Measurements from ENCODE around the gene TRIM40.
A peak's percentile ranks its signal among the peaks of the same experiment; 100 is the strongest.

TRIM40 gene

DNA sequence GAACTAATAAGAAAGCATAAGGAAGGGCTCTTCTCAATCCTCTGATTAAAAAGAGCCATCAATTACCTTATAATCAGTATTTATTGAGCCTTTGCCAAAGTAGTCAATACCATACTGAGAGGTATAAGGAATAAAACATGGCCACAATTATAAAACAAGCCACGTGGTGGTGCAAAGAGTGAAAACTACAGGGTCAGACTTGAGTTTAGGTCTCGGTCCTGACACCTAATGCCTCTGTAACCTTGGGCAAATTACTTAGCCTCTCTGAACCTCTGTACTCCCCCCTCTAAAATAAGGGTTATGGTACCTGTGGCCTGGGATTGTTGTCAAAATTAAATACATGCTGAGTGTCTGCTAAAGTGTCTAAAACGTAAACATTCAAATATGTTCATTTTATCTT lies 13.3 kb downstream of the TRIM40 start:
- DNase-seq (ENCODE audit: low read depth) = no peak

- DNase-seq (ENCODE audit: low read depth) = no peak
These were observed 14.1 kb downstream of the TRIM40 start for GRCh38 chr6:30149858-30150550.

DNA sequence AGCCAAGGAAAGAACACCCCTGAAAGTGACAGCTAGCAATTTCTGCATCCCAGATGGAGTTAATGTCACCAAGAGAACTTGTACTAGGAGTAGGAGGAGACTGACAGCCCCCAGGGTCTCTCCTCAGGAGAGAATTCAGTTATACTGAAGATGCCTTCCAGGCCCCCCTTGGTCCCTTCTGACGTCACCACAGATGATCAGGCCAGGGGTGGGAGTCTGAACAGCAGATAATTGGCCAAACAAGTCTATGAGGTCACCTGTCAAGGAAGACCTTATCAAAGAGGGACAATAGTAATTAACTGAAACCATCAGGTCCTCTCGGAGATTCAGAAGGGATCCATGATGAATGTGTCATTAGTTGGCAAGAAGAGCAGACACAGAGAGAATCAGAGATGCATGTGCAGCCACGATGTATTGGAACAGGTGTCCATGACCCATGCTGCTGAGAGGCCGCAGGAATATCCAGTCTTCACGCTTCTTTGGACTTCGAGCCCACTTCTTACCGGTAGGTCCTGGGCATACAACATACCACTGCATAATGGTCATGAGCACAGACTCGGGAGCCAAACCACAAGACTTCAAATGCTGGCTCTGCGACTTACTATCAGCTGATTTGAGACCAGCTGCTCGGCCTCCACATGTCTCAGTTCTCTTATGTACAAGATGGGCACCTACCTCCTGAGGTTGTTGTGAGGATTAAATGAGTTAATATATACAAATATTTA lies 14.9 kb downstream of the TRIM40 start:
- DNase-seq (ENCODE audit: low read depth) = no peak

DNA sequence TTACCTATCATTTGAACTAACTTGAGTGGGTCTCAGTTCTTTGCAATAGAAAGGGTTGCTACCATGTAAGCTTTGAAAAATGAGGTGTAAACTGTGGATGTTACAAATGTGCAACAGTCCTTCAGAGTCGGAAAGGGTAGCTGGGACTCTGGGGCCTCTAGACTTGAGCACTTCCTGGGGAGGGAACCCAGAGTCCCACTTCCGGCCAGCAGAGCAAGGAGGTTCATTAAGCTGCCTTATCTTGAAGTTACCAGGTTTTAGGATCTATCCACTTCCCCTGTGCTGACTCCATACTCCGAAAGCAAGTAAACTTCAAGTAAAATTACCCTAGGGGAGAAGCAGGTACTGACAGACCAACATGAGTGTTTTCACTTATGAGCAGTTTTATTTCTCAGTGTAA lies 15.6 kb downstream of the TRIM40 start:
- no peak for DNase-seq (ENCODE audit: low read depth)

DNA sequence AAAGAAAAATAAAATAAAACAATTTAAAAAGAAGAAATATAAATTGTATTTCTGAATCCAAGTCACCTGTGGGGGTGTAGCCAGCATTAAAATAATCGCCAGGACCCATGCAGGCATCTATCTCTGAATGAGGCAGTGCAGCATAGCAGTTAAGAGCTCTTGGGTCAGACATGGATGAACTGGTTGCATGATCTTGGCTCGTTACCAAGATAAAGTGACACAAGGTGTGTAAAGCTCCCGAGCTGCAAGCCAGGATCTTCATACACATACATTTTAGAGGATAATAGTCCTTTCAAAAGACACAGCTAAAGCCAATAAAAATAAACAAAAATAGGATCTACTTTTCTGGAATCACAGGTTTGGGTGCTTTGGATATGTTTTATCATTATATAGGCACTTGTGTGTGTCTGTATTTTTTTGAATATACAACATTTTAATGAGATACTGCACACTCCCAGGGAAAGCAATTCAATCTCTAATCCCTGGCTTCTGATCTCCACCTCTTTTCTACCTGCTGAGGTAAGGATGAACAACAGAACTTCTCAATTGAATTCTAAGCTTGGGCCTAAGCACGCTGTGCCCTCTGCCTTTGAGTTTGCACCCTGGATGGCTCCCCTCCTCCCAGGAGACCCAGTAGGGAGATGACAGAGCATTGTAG lies 16.2 kb downstream of the TRIM40 start:
- no peak for DNase-seq (ENCODE audit: low read depth)

DNA sequence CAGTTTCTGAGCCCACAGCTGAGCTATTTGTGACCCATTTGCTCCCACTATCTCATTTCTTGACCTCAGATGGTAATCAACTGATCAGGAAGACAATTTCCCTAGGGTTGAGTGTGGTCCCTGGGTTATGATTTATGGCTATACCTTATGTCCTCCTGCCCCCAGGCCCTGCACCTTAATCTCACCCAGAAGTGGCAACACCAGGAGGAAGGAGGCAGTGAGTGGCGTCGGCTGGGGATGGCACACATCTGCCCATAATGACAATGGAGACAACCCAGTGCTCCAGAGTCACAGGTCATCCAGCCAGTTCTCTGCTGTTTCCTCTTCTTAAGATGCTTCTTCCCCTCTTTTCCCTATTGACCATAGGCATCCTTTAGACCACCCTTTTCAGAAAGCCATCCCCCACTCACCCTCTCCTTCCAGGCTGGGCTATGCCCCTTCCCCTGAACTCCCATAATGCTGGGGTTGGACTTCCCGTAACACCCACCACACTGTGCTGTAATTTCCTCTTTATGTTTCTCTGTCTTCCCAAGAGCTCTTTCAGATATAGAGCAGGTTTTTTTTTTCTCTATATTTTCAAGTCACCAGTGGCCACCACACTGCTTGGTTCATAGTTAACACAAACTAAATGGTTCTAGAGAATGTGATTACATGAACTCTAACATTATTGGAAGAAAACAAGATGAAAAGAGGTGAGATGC lies 17.1 kb downstream of the TRIM40 start:
- no peak for DNase-seq (ENCODE audit: low read depth)

DNA sequence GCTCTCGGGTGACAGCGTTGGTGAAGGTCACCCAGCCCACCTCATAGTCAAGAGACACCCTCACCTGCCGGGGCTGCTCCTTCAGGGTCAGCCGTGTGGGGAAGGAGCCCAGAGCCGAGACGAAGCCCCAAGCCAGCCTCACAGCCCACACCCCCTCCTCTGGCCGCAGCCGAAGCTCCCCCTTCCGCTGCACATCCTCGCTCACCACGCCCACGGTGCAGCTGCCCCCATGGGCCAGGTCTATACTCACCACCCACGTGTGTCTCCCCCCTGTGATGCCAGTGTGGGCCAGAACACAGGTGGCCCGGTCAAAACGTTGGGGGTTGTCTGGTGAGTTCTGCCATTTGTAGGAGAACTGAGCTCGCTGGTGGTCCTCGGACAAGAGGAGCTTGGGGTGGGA lies 18.1 kb downstream of the TRIM40 start:
- no peak for DNase-seq (ENCODE audit: low read depth)

DNA sequence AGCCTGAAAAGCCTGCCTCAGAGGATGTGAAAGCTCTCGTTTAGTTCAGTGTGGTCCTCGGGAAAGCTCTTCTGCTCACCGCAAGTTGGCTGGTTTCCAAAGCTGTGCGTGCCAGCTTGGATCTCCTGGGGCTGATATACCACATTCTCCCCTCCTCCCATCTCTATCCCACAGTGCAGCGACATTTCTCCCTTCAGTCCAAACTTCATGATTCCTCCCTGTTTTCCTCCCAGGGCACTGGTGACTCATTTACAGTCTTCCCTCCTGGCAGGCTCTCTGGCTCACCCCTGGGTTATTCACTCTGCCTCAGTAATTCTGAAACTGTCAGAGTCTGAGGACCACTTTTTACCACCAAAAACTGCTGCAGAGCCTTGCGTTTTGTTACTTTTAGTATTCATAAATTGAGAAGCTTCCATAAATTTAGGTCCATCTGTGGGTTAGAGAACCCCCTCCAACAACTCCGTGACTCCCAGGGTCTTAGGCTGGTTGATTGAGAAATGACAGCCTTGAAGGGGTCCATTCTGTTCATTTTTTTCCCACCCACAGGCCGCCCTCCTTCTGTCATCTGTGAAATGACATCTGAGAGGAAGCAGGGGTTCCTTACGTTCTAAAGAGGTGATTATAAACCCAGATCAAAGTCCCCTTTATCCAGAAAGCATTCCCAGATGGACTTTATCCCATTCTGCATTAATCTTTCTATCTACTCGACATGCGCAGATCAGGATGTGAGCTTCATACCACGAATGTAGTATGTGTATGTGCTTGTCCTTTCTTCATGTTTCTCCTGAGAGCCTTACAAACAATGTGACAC lies 19.0 kb downstream of the TRIM40 start:
- DNase-seq (ENCODE audit: low read depth) = peak; percentile 86

DNA sequence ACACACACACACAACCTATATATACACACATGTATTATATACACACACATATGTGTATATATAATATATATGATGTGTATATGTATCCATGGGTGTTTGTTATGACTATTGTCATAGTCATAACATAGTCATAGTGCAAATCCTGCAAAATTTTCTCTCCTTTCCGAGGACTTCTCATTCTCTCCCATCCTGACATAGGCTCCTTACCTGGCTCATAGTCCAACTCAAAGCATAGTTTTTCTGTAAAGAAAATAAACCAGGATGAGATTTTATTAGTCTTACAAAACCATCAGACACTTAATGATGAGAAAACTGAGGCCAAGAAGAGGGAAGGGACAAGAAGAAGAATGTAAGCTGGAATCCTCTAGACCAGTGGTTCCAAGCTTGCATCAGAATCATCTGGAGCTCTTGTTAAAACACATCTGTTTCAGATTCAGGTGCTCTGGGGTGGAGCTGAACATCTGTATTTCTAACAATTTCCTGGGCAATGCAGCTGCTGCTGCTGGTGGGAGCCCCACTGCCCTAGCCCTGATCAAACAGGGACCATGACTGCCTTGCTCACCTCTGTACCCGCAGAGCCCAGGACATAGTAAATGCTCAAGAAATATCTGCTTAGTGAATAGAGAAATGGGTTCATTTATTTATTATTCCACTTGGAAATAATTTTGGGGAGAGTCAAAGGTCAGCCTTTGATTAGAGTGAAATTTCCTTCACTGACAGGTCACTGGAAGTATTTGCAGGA lies 19.8 kb downstream of the TRIM40 start:
- peak; percentile 45 for DNase-seq (ENCODE audit: low read depth)

GRCh38 chr6:30156262-30156599 lies 20.3 kb downstream of the TRIM40 start:
- DNase-seq (ENCODE audit: low read depth) = peak; percentile 55

- DNase-seq (ENCODE audit: low read depth) = no peak
These were observed 20.8 kb downstream of the TRIM40 start for GRCh38 chr6:30156774-30157173.

DNA sequence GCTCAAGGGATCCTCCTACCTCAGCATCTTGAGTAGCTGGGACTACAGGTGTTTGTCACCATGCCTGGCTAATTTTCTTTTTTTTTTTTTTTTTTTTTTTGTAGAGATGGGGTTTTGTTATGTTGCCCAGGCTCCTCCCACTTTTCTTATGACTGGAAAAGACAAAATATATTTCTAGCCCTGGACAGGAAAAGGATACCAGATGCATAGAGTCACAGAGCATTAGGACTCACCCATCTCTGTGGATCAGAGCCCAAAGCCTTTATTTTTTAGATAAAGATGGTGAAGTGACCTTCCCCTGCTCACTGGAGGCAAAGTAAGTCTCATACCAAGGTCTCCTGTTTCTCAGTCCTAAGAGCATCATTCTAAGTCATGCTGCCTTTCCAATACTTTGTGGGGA lies 21.6 kb downstream of the TRIM40 start:
- DNase-seq (ENCODE audit: low read depth) = no peak

GRCh38 chr6:30157999-30158398 lies 22.1 kb downstream of the TRIM40 start:
- DNase-seq (ENCODE audit: low read depth) = no peak

DNA sequence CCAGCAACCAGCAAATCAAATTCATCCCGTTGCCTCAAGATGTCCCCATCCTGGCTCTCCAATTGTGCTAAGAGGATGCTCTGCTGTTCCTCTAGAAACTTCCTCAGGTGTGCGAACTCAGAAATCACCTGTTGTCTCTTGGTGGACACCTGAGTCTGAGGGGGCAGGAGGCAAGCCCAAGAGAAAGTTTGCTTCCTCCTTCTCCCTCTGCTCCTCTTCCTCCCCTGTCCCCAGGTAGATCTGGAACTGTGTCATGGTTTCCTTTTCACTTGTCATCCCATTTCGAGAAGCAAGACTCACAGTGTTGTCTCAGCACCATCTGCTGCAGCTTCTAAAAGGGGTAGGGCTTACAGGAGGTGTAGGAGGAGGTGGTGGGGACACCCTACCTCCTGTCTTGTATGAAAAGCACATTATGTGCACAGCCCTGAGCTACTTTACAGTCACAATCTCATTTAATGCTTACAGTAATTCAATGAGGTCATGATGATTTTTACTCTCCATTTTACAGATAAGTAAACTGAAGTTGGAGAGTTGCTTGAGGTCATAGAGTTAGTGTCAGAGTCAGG lies 22.6 kb downstream of the TRIM40 start:
- DNase-seq (ENCODE audit: low read depth) = no peak

DNA sequence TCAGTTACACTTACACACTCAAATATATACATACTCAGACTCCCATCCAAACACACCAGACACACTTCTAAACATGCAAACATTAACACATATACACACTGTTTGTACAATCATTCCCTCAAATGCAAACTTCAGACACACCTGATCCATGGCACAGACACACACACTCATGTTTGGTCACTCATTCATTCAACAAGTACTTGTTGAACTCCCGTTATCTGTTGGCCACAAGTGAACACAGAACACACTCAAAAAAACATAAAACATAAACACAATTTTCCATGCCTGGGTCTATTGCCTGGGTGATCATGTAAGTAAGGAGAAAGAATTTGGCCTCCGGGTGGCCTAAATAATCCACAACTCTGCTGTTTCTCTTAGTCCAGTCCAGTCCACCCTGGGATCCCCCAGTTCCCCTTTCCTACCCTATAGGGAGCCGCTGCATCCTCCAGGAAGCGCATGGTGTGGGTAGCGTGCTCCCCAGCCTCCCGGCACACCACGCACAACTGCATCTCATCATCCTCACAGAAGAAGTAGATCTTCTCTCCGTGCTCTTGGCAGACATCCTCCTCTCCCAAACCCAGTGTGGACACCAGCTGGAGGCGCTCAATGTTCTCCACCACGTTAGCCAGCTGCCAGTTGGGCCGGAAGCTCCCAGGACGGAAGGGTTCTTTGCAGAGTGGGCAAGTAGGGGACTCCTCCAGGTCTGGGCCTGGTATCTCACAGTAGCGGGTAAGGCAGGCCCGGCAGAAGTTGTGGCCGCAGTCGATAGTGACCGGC lies 24.3 kb downstream of the TRIM40 start:
- no peak for DNase-seq (ENCODE audit: low read depth)

DNA sequence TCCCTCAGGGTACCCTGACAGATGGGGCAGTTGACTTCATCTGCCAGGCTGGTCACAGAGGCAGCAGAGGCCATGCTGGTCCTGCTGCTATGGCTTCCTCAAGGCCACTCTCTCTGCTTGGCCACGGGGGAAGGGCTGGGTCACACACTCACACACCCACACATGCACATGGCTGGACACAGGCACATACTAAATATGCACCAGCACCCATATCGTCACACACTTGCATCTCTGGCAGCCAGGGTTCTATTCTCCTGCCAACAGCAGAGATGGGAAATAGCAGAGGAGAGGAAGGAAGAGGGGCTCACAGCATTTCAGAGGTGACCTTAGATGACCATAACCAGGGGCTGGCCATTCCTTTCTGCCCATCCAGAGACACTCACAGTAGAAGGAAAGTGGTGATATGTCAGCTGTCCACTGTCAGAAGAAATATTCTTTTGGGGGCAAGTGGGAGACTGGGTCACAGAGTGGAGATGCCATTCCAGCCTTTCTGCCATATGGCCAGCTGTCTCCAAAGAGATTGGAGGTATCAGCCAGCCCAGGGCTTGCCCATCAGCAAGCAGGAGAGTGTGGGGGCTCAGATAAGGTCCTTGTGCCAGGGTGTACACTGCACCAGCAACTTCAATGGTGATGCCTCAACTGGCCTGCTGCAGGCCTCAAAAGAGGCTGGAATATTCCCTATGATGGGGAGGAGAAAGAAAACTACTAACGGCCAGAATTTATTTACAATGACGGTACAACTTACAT lies 25.0 kb downstream of the TRIM40 start, which contains the start of gene TRIM10:
Gene TRIM10, minus strand, starts transcription at position 427 of the 747 bp plus-strand sequence. Its CDS starts 353 bp downstream, at position 74.
- no peak for DNase-seq (ENCODE audit: low read depth)

- DNase-seq (ENCODE audit: low read depth) = no peak
These were observed 26.5 kb downstream of the TRIM40 start for GRCh38 chr6:30162265-30163089.

Measured in ELR (cell line).